ENCODE data around the gene MBNL2.

MBNL2 gene, protein sequence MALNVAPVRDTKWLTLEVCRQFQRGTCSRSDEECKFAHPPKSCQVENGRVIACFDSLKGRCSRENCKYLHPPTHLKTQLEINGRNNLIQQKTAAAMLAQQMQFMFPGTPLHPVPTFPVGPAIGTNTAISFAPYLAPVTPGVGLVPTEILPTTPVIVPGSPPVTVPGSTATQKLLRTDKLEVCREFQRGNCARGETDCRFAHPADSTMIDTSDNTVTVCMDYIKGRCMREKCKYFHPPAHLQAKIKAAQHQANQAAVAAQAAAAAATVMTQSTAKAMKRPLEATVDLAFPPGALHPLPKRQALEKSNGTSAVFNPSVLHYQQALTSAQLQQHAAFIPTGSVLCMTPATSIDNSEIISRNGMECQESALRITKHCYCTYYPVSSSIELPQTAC

GRCh38 chr13:97221989-97222700 lies at the start of gene MBNL2:
Gene MBNL2 (plus strand): TSS chr13:97222333. CDS start chr13:97276236, 53,903 bp downstream.
- no peak for TF ChIP-seq CTCF (conservative IDR thresholded peaks at IDR 0.05)
- H3K27ac ChIP-seq: peak within 1 kb of the TSS; percentile 81

- H3K27ac ChIP-seq: no peak overlapping the region
- TF ChIP-seq CTCF (conservative IDR thresholded peaks at IDR 0.05): no peak
These were observed 47.5 kb upstream of the MBNL2 start for GRCh38 chr13:97174638-97175037.

- H3K27ac ChIP-seq: no peak overlapping the region
- TF ChIP-seq CTCF (conservative IDR thresholded peaks at IDR 0.05): no peak
These were observed 47.1 kb upstream of the MBNL2 start for GRCh38 chr13:97175041-97175440.

DNA sequence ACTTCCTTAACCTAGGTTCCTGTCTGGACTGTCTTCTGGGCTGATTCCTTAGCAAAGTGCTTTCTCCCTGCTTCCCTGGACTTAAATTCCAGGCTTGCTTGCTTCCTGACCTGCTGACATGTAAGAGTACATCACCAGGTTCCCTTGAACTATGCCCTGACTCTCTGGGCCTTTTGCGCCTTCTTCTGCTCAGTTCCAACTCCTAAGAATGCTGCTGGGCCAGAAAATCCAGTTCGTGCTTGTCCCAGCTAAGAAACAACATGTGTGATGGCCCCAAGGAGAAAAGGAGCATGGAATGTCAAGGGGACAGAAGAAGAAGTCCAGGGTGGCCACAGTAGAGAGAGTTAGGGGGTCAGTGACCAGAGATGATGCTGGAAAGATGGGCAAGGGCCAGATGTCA lies 42.6 kb upstream of the MBNL2 start:
- TF ChIP-seq CTCF (conservative IDR thresholded peaks at IDR 0.05): no peak
- no peak overlapping the region for H3K27ac ChIP-seq

DNA sequence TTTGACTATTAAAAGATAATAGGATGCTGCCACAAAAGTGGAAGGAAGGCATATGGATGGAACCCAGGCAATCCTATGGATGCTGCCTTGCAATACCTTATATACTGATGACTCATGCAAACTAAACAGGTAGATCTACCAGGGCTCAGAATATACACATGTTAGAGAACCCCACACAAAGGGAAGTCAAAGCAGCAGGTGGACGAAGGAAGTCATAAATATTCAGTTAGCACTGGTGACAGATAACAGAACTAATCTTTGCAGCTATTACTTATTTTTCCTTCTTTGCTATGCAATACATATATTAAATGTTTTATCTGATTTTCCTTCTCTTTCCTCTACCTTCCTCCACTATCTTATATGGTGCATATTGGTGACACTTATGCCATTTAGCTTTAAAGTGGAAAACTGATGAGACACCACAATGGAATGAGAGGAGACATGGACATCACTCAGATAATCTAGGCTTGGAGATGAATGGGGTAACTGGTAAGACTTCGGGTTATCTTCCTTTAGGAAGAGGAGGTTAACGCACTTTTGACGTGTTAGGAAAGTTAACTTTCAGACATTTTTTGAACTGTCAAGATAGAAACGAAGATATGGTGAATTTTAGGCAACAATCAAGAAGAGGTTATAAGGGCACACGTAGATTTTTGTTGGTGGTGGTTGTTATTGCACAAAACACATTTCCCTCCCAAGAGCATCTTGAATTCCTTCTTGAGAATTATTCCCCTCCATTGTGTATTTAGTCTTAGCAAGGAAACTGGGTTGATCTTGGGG lies 39.8 kb upstream of the MBNL2 start:
- no peak for TF ChIP-seq CTCF (conservative IDR thresholded peaks at IDR 0.05)
- no peak overlapping the region for H3K27ac ChIP-seq

DNA sequence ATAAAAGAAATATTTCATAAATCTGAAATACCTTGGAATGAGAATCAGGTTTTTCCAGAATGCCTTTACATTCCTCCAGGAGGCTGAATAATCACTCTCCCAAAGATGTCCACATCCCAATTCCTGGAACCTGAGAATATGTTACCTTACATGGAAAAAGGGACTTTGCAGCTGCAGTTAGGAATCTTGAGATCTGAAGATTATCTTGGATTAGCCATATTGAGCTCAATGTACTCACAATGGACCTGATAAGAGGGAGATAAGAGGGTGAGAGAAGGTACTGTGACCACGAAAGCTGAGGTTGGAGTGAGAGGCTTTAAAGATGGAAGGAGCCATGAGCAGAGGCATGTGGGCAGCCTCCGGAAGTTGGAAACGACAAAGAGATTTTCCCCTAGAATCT lies 36.8 kb upstream of the MBNL2 start:
- H3K27ac ChIP-seq: no peak overlapping the region
- no peak for TF ChIP-seq CTCF (conservative IDR thresholded peaks at IDR 0.05)

- no peak for TF ChIP-seq CTCF (conservative IDR thresholded peaks at IDR 0.05)
- no peak overlapping the region for H3K27ac ChIP-seq
These were observed 36.4 kb upstream of the MBNL2 start for GRCh38 chr13:97185751-97186150.
